Lung (tissue), 12 donors: ENCODE measurements around the gene ZDHHC24. TPM values are rescaled to one million over a fixed set of nuclear protein-coding genes. Genes with fewer than 3 reads are reported as not detected.
A peak's percentile ranks its signal among the peaks of the same experiment; 100 is the strongest.

ENCODE experiments used
- ATAC-seq: fragments of 200-7000 bp; cut with Tn5 transposase; one replicate; pipeline ENCODE4 v1.9.1; 2020; ENCODE audit warnings: moderate number of reproducible peaks; ENCODE audit not compliant: insufficient read depth, low FRiP score
- DNase-seq, 3 donors: peaks; one replicate each; pipeline ENCODE4 v3.0.0-alpha.2; 2013 to 2017
- H3K27ac ChIP-seq, 2 donors: one replicate each; pipeline ENCODE4 v1.5.1; 2013; ENCODE audit warnings: mild to moderate bottlenecking in 2 of 2, moderate library complexity in 2 of 2, control low read depth in 1 of 2, inconsistent platforms in 1 of 2, low read depth in 1 of 2, low read length in 1 of 2
- H3K27me3 ChIP-seq, 3 donors: one replicate each; pipeline ENCODE4 v1.5.1; 2013; ENCODE audit warnings: low read length in 2 of 3; ENCODE audit not compliant: control insufficient read depth in 3 of 3, insufficient read depth in 3 of 3
- H3K36me3 ChIP-seq, 4 donors: one replicate each; pipeline ENCODE4 v1.5.1; 2013; ENCODE audit warnings: low read length in 4 of 4, mild to moderate bottlenecking in 1 of 4, moderate library complexity in 1 of 4; ENCODE audit not compliant: control insufficient read depth in 4 of 4, insufficient read depth in 4 of 4
- H3K4me1 ChIP-seq, 5 donors: one replicate each; pipeline ENCODE4 v1.5.1; 2013; ENCODE audit warnings: low read length in 5 of 5, mild to moderate bottlenecking in 2 of 5, moderate library complexity in 1 of 5; ENCODE audit not compliant: control insufficient read depth in 5 of 5, insufficient read depth in 5 of 5
- H3K4me3 ChIP-seq: one replicate; pipeline ENCODE4 v1.5.1; 2013; ENCODE audit warnings: mild to moderate bottlenecking, control low read depth, moderate library complexity
- H3K9ac ChIP-seq, 2 donors: one replicate each; pipeline ENCODE4 v1.5.1; 2013; ENCODE audit warnings: low read length in 2 of 2, control low read depth in 1 of 2; ENCODE audit not compliant: insufficient read depth in 1 of 2
- H3K9me3 ChIP-seq, 4 donors: one replicate each; pipeline ENCODE4 v1.5.1; 2013; ENCODE audit warnings: low read length in 3 of 4, mild to moderate bottlenecking in 1 of 4, moderate library complexity in 1 of 4; ENCODE audit not compliant: control insufficient read depth in 4 of 4, insufficient read depth in 3 of 4
- CTCF ChIP-seq: IDR thresholded peaks from 2 replicates; pipeline ENCODE4 v1.5.1; 2012; ENCODE audit warnings: mild to moderate bottlenecking; ENCODE audit errors: control extremely low read depth, extremely low read depth
- WGBS, 2 donors: extraction: QIAGEN DNeasy Blood & Tissue Kit; methylation state at CpG; one replicate each; pipeline ENCODE4 v1.1.7; 2013; 5-methylcytosine and 5-hydroxymethylcytosine counted together
- polyA plus RNA-seq, 2 donors: library from polyadenylated mRNA; stranded (reverse); fragments of 200-250 nt; gene quantifications; one replicate each; pipeline ENCODE4 v1.2.1, GENCODE V29; 2013
- total RNA-seq, 2 donors: library from RNA; depleted of rRNA in 1 of 2; stranded (reverse); fragments of >200 nt in 1 of 2; gene quantifications; one replicate each; pipeline ENCODE4 v1.2.1, GENCODE V29; 2014 to 2021
- donor health status: control.
- donor health status: control.
- donor health status: Bipolar disorder and iron deficiency.
- donor health status: healthy.
- donor health status: DM: yes; HTN: yes; CAD: no.

The ZDHHC24 gene
- total and polyA plus RNA-seq, 4 donors: 6.8 to 21.6 (median 11.5) TPM

GRCh38 chr11:66484806-66485380 lies 61.0 kb downstream of the ZDHHC24 start:
- no peak overlapping the region for H3K4me3 ChIP-seq
- H3K36me3 ChIP-seq: peaks cover 0 to 25% (median 3%) of the 10 kb centered on the region in 4 donors
- DNase-seq (no peak), ATAC-seq (no peak)
- H3K27ac ChIP-seq: no peak overlapping the region
- 90 to 95% methylated on average over 7 of the region's 7 CpGs for WGBS, 2 donors
- TF ChIP-seq CTCF: no peak
- H3K9me3 ChIP-seq: no peaks in the 10 kb centered on the region
- no peak overlapping the region for H3K9ac ChIP-seq
- H3K27me3 ChIP-seq: no peaks in the 10 kb centered on the region
- peaks cover 0 to 4% (median 0%) of the 10 kb centered on the region in 5 donors for H3K4me1 ChIP-seq

GRCh38 chr11:66480117-66480938 lies 65.5 kb downstream of the ZDHHC24 start, which contains the start of gene DPP3:
Gene DPP3 (plus strand): TSS chr11:66480434. CDS start chr11:66482201, 1,767 bp downstream.
- 1 to 2% methylated on average over 62 of the region's 62 CpGs for WGBS, 2 donors
- H3K27ac ChIP-seq: peak within 1 kb of the TSS; percentile 79 to 95
- H3K4me3 ChIP-seq: peak within 1 kb of the TSS; percentile 73
- peaks cover 0 to 11% (median 4%) of the 10 kb centered on the region in 5 donors for H3K4me1 ChIP-seq
- ATAC-seq: peak; percentile 94
- H3K36me3 ChIP-seq: peaks cover 0 to 9% (median 0%) of the 10 kb centered on the region in 4 donors
- H3K9ac ChIP-seq: peak within 1 kb of the TSS; percentile 79 to 85
- DNase-seq: peak; percentile 98
- no peaks in the 10 kb centered on the region for H3K9me3 ChIP-seq
- no peak for TF ChIP-seq CTCF
- H3K27me3 ChIP-seq: no peaks in the 10 kb centered on the region

- peak; percentile 33 to 57 (median 46) for DNase-seq
- peak overlapping the region; percentile 79 to 95 for H3K27ac ChIP-seq
- no peak for TF ChIP-seq CTCF
- peaks cover 0 to 11% (median 4%) of the 10 kb centered on the region in 5 donors for H3K4me1 ChIP-seq
- peak; percentile 28 for ATAC-seq
- peak overlapping the region; percentile 73 for H3K4me3 ChIP-seq
- no peaks in the 10 kb centered on the region for H3K27me3 ChIP-seq
- H3K9ac ChIP-seq: peak overlapping the region; percentile 79 to 85
- 2 to 3% methylated on average over 34 of the region's 34 CpGs for WGBS, 2 donors
- peaks cover 0 to 9% (median 0%) of the 10 kb centered on the region in 4 donors for H3K36me3 ChIP-seq
- no peaks in the 10 kb centered on the region for H3K9me3 ChIP-seq
Measured at GRCh38 chr11:66479394-66480116, 66.3 kb downstream of the ZDHHC24 start.
